Uterus (tissue), 2 donors: Measurements from ENCODE around the gene ZNF423.

Experiments
- CTCF ChIP-seq, 4 experiments: fragments of 200-600 bp in 2 of 4; fragments of 450-650 bp in 2 of 4; sonication (generic) in 2 of 4; IDR thresholded peaks; one replicate each; pipeline ENCODE4 v1.5.1; 2016 to 2019; ENCODE audit warnings: antibody characterized with exemption in 4 of 4, mild to moderate bottlenecking in 2 of 4, moderate library complexity in 1 of 4
- POLR2A ChIP-seq, 2 donors: fragments of 450-650 bp; IDR thresholded peaks; one replicate each; pipeline ENCODE4 v1.6.1; 2016; ENCODE audit warnings: antibody characterized with exemption in 2 of 2, mild to moderate bottlenecking in 1 of 2, moderate library complexity in 1 of 2

DNA sequence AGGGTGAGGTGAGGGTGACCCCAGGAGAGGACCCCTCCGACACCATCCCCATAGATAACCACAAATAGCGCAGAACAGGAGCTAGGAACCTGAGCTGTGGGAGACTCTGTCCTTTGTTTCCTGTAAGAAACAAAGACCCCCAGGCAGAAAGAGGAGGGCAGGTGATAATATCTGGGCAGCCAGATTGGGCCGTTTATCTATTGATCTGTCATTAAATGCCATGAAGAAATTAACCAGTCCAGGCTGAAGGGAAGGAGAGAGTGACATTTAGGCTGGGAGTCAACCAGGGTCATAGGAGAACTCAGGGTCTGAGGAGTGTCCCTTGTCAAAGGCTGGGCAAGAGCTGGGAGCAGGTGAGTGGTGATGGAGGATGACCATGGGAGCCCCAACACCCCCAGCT lies 324.5 kb downstream of the ZNF423 start:
- TF ChIP-seq POLR2A (IDR thresholded peaks at IDR 0.05) = no peak
- TF ChIP-seq CTCF (IDR thresholded peaks at IDR 0.05) = no peak
